GM19372 (cell line): ENCODE data around the gene ACOT2.
"Not testable (repeated sequence)": the region's sequence is repeated elsewhere in the genome, so short reads cannot be mapped to it uniquely, and the experiment has no call there.

ENCODE experiments used
- ATAC-seq: cut with Tn5 transposase; IDR thresholded peaks from one replicate; pipeline ENCODE4 v1.9.1; 2021; ENCODE audit warnings: mild to moderate bottlenecking, low read depth, moderate library complexity; ENCODE audit not compliant: unreplicated experiment

Gene ACOT2

DNA sequence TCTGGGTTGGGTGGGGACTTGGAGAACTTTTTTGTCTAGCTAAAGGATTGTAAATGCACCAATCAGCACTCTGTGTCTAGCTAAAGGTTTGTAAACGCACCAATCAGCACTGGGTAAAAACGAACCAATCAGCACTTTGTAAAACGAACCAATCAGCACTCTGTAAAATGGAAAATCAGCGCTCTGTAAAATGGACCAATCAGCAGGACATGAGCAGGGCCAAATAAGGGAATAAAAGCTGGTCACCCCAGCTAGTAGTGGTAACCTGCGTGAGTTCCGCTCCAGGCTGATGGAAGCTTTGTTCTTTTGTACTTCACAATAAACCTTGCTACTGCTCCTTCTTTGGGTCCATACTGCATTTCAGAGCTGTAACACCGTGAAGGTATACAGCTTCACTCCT lies 1.7 kb upstream of the ACOT2 start:
- no peak for ATAC-seq

DNA sequence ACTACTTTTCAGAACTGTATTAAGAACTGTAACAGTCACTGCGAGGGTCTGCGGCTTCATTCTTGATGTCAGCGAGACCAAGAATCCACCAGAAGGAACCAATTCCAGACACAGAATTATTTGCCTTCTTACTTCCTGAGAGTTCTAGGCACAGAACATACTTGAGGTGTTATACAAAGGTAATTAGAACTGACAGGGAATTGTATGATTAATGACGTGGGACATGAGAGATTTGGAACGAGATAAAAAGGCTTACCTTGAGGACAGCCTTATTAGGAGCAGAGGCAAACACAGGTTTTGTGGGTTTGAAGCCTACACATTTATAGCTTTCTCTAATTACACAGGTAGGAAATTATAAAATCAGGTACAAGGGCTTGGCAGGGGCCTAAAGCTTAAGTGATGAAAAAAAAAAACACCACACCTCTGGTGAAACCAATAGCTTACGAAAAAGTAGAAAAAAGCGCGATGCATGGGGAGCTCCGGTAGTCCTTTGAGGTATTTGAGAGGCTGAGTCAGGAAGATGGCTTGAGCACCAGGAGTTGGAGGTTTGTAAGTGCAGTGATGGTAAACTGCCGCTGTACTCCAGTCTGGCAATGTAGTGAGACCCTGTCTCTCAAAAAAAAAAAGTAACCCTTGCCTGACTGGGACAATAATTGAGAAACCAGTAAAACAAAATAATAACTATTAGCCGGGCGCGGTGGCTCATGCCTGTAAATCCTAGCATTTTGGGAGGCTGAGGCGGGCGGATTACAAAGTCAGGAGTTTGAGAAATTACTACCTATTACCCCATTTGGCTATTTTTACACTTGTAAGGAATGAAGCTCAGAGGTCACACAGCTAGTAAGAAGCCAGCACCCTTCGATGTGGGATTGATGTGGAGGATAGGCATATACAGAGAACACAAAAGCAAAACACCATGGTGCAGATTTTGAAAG lies 795 bp upstream of the ACOT2 start:
- no peak for ATAC-seq

GRCh38 chr14:73568886-73569184 lies 178 bp upstream of the ACOT2 start:
- not testable (repeated sequence) for ATAC-seq

DNA sequence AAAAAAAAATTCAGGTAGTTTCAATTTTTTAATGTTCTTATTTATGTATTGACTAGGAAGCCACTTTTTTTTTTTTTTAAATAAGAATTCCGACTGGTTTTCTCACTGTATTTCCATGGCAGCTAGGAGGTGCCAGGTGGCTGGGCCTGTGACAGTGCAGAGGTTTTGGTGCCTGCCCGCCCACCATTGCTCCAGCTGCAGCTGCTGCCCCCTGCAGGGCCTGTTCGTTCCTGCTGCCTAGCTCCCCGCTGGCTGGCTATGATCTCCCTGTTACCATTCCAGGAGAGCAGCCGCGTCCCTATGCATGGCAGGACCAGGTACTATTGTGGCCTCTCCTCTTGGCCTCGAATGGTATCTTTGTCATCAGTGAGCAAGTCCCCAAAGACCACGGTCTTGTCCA lies 1.9 kb downstream of the ACOT2 start:
- not testable (repeated sequence) for ATAC-seq

DNA sequence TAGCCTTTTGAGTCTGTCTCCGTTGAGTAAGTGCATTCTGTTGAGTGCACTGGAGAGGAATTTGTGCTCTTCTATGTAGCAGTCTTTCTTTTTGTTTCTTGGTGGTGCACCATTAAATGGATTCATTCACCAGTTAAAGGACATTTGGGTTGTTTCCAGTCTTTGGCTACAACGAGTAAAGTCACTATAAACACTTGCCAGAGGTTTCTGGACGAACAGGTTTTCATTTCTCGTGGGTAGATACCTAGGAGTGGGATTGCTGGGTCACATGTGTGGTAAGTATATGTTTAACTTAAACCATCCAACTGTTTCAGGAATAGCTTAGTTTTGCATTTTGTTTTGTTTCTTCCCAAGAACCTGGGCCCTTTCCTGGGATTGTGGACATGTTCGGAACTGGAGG lies 4.0 kb downstream of the ACOT2 start:
- ATAC-seq, result not testable (repeated sequence)

- ATAC-seq, result not testable (repeated sequence)
Observed at GRCh38 chr14:73573740-73574139, 4.7 kb downstream of the ACOT2 start.

DNA sequence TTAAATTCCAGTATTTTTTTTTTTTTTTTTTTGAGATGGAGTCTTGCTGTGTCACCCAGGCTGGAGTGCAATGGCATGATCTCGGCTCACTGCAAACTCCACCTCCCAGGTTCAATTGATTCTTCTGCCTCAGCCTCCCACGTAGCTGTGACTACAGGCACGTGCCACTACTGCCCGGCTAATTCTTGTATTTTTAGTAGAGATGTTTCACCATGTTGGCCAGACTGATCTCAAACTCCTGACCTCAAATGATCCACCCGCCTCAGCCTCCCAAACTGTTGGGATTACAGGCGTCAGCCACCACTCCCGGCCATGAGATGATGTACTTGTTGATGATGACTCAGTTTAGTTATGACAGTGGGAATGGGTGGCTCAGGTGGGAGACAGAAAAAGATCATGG lies 5.2 kb downstream of the ACOT2 start:
- not testable (repeated sequence) for ATAC-seq

DNA sequence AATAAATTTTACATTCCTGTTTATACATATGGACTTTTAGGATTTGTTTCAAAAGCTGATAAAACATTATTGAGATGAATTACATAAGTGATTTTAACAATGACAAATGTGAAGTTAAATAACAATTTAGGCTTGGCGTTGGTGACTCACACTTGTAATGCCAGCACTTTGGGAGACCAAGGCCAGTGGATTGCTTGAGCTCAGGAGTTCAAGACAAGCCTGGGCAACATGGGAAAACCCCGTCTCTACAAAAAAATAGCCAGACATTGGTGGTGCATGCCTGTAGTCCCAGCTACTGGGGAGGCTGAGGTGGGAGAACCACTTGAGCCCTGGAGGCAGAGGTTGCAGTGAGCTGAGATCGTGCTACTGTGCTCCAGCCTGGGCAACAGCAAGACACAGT lies 7.4 kb downstream of the ACOT2 start:
- no peak for ATAC-seq

- not testable (repeated sequence) for ATAC-seq
Observed at GRCh38 chr14:73577214-73577613, 8.2 kb downstream of the ACOT2 start.

DNA sequence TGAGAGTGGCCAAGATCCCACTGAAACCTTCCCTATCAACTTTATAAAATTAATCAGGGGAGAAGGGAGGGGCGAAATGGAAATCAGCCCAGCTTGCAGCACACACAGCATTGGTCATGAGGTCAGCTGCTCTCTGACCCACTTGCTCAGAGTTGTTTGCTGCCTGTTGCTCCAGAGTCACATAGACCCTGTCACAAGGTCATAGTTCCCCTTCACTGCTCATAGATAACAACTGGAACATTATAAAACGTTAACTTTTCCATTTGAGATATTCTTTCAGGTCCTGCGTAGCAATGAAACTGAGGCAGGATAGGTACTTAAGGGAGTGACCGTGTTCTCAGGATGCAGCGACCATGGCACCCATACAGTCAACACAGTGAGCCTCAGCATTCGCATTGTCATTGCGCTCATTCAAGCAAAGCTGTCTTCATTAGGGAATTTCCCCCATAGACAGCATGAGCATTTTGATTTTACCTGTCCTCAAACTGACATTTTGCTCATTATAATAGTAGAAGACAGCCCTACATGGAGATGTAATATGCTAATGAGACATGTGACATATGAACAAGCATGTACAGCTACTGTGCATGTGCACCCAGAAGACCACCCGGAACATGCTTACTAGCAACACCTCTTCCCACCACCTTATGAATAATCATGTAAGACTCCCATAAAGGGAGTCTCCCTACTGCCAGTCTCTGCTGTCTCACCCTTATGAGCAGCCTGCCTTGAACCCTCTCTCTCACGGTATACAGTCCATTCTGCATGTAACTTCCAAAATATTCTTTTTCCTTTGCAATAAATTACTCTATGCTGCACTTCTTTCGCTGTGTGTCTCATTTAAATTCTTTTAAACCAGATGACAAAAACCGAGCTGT lies 13.3 kb downstream of the ACOT2 start:
- ATAC-seq, result not testable (repeated sequence)

GRCh38 chr14:73588695-73589094 lies 19.7 kb downstream of the ACOT2 start:
- ATAC-seq, result no peak

- ATAC-seq, result no peak
Observed at GRCh38 chr14:73589116-73589515, 20.1 kb downstream of the ACOT2 start.

- ATAC-seq, result not testable (repeated sequence)
Observed at GRCh38 chr14:73590673-73591004, 21.6 kb downstream of the ACOT2 start.

DNA sequence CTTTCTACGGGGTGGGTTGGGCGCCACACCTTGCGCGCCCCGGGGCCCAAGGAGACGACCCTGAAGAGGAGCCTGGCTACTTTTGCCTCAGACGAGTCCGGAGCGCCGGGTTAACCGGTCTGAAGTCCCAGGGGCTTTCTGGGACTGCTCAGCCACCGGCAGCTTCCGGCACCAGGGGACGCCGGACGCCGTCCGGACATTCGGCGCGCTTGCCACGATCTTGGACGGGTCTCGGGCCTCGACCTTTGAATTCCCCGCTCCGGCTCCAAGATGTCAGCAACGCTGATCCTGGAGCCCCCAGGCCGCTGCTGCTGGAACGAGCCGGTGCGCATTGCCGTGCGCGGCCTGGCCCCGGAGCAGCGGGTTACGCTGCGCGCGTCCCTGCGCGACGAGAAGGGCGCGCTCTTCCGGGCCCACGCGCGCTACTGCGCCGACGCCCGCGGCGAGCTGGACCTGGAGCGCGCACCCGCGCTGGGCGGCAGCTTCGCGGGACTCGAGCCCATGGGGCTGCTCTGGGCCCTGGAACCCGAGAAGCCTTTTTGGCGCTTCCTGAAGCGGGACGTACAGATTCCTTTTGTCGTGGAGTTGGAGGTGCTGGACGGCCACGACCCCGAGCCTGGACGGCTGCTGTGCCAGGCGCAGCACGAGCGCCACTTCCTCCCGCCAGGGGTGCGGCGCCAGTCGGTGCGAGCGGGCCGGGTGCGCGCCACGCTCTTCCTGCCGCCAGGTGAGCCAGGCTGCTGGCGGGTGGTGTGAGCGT lies 22.9 kb downstream of the ACOT2 start, which contains the start of gene ACOT4:
Gene ACOT4, plus strand, starts transcription at position 184 of the 760 bp plus-strand sequence. Its CDS starts 87 bp downstream, at position 271.
- ATAC-seq, result no peak

GRCh38 chr14:73594491-73594890 lies 25.5 kb downstream of the ACOT2 start:
- no peak for ATAC-seq

DNA sequence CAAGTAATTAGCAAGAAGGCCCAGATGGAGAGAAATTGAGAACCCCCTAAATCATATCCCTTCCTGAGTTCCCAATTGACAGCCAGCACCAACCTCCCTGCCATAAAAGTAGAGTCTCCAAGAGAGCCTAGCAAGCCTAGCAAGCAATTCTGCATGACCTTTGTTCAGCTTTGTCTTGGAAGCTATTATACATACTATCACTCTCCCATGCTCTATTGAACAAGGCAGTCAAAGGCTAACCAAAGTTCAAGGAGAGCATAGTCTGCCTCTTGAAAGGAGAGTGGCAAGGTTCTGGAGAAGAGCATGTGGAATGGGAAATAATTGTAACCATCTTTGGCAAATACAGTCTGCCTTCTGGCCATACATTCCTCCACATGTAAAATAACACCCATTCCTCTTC lies 30.5 kb downstream of the ACOT2 start:
- ATAC-seq, result no peak

- no peak for ATAC-seq
Observed at GRCh38 chr14:73602994-73603393, 34.0 kb downstream of the ACOT2 start.

DNA sequence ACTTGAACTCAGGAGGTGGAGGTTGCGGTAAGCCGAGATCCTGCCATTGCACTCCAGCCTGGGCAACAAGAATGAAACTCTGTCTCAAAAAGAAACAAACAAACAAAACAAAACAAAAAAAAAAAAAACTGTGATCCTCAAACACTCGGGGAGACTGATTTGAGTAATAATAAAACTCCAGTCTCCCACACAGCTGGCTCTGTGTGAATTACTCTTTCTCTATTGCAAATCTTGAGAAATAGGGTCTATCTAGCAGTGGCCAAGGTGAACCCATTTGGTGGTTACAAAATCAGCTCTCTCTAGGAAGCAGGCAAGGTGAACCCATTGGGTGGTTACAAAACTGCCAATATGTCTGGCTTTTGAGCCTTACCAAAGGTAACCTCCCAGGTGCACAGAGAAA lies 37.3 kb downstream of the ACOT2 start:
- no peak for ATAC-seq

GRCh38 chr14:73607241-73607640 lies 38.2 kb downstream of the ACOT2 start:
- ATAC-seq, result no peak

- no peak for ATAC-seq
Observed at GRCh38 chr14:73610687-73611086, 41.7 kb downstream of the ACOT2 start.
